PC-9 (cell line): ENCODE data around the gene KIF15. TPM values are rescaled to one million over a fixed set of nuclear protein-coding genes. Genes with fewer than 3 reads are reported as not detected.
"Not testable (repeated sequence)": the region's sequence is repeated elsewhere in the genome, so short reads cannot be mapped to it uniquely, and the experiment has no call there.

Experiments used
- BruUV-seq: library from RNA; stranded (reverse); fragments of 400-500 nt; replicated peaks from 2 replicates; lab custom pipeline; 2021; lab: Mats Ljungman, UMichigan
- CTCF ChIA-PET: fragments of 300-600 bp; sonication (Branson Sonifier 250); formaldehyde crosslinking; loops from one replicate; lab custom pipeline; 2022; ENCODE audit warnings: antibody characterized with exemption; lab: Charles Lee
- POLR2A ChIA-PET: fragments of 300-600 bp; sonication (Branson Sonifier 250); formaldehyde crosslinking; loops from one replicate; lab custom pipeline; 2022; ENCODE audit warnings: antibody characterized with exemption; ENCODE audit not compliant: unreplicated experiment; lab: Charles Lee
- DNase-seq, 2 experiments: peaks; one replicate each; pipeline versions ENCODE4 v3.0.0 to v3.0.0-alpha.2; 2015 to 2022; ENCODE audit warnings: mixed read lengths in 1 of 2
- H2AFZ ChIP-seq: fragments of 200-600 bp; sonication (generic); 2 replicates; pipeline ENCODE4 v1.8.1; 2017; ENCODE audit warnings: antibody characterized with exemption
- H3F3A ChIP-seq: fragments of 200-600 bp; sonication (generic); 2 replicates; pipeline ENCODE4 v1.8.1; 2017; ENCODE audit warnings: antibody characterized with exemption, mild to moderate bottlenecking, low read depth; ENCODE audit not compliant: insufficient read depth
- H3K27ac ChIP-seq: fragments of 200-600 bp; sonication (generic); 2 replicates; pipeline ENCODE4 v1.6.1; 2016; ENCODE audit warnings: mixed run types
- H3K27me3 ChIP-seq: fragments of 200-600 bp; sonication (generic); 2 replicates; pipeline ENCODE4 v1.6.1; 2016; ENCODE audit warnings: low read depth, mixed run types; ENCODE audit not compliant: insufficient read depth
- H3K36me3 ChIP-seq: fragments of 200-600 bp; sonication (generic); 2 replicates; pipeline ENCODE4 v1.6.1; 2016; ENCODE audit warnings: low read depth, mixed run types
- H3K4me1 ChIP-seq: fragments of 200-600 bp; sonication (generic); replicated peaks from 2 replicates; pipeline ENCODE4 v1.6.1; 2016; ENCODE audit warnings: mixed run types; ENCODE audit not compliant: insufficient read depth
- H3K4me2 ChIP-seq: fragments of 200-600 bp; sonication (generic); 2 replicates; pipeline ENCODE4 v1.6.1; 2017; ENCODE audit warnings: mixed run types
- H3K4me3 ChIP-seq: fragments of 200-600 bp; sonication (generic); 2 replicates; pipeline ENCODE4 v1.6.1; 2016; ENCODE audit warnings: mixed run types
- H3K79me2 ChIP-seq: fragments of 200-600 bp; sonication (generic); 2 replicates; pipeline ENCODE4 v1.6.1; 2017; ENCODE audit warnings: low read depth, mixed run types
- H3K9me2 ChIP-seq: fragments of 200-600 bp; sonication (generic); 2 replicates; pipeline ENCODE4 v1.8.1; 2017; ENCODE audit warnings: mild to moderate bottlenecking; ENCODE audit not compliant: insufficient read depth
- H3K9me3 ChIP-seq: fragments of 200-600 bp; sonication (generic); 2 replicates; pipeline ENCODE4 v1.8.1; 2016; ENCODE audit warnings: low read depth; ENCODE audit not compliant: insufficient read depth
- H4K20me1 ChIP-seq: fragments of 200-600 bp; sonication (generic); 2 replicates; pipeline ENCODE4 v1.8.1; 2017; ENCODE audit not compliant: insufficient read depth
- CTCF ChIP-seq: fragments of 200-600 bp; sonication (generic); conservative IDR thresholded peaks from 2 replicates; pipeline ENCODE4 v1.6.1; 2017; ENCODE audit warnings: mixed run types, antibody characterized with exemption, mild to moderate bottlenecking, moderate library complexity
- EZH2 ChIP-seq: fragments of 200-600 bp; sonication (generic); IDR thresholded peaks from 2 replicates; pipeline ENCODE4 v1.8.0; 2017; ENCODE audit warnings: antibody characterized with exemption, low read depth
- intact Hi-C: fragments of 100-400 bp; cut with micrococcal nuclease; formaldehyde crosslinking; loops from one replicate; pipeline ENCODE4 v1.10.0; 2022; ENCODE audit not compliant: unreplicated experiment
- total RNA-seq: library from RNA; stranded (reverse); gene quantifications from 2 replicates; pipeline ENCODE4 v1.2.3, GENCODE V29; 2021

Gene KIF15
- total RNA-seq, 1 experiment from 2014 or later: 25.8 TPM

GRCh38 chr3:44848634-44849033, 87.0 kb downstream of the KIF15 start:
- CTCF ChIA-PET: no interaction called here
- no TSS peak for BruUV-seq

GRCh38 chr3:44856663-44857062, 95.1 kb downstream of the KIF15 start:
- POLR2A ChIA-PET, CTCF ChIA-PET, H3K4me1 ChIP-seq, H3K36me3 ChIP-seq, BruUV-seq, H3K9me2 ChIP-seq, H3K9me3 ChIP-seq, H4K20me1 ChIP-seq, intact Hi-C loops, H3K79me2 ChIP-seq, H2AFZ ChIP-seq, H3K4me2 ChIP-seq, DNase-seq, H3K27ac ChIP-seq, H3K27me3 ChIP-seq, H3K4me3 ChIP-seq: not testable (repeated sequence)
- peaks cover 16% of the 10 kb centered on the region; the same call in 1 of the 2 replicates for H3F3A ChIP-seq

More at GRCh38 chr3:44848634-44849033, 87.0 kb downstream of the KIF15 start:
- H3K27me3 ChIP-seq: no peaks in the 10 kb centered on the region
- no peak overlapping the region for H3K27ac ChIP-seq
- H3K79me2 ChIP-seq: no peaks in the 10 kb centered on the region
- peaks cover 4% of the 10 kb centered on the region; the same call in 1 of the 2 replicates for H3K36me3 ChIP-seq
- H3K9me2 ChIP-seq: no peaks in the 10 kb centered on the region
- no peaks in the 10 kb centered on the region for H4K20me1 ChIP-seq
- POLR2A ChIA-PET: no interaction called here
- H2AFZ ChIP-seq: no peak overlapping the region
- H3K4me3 ChIP-seq: no peak overlapping the region
- no peaks in the 10 kb centered on the region for H3F3A ChIP-seq
- DNase-seq: no peak
- H3K4me2 ChIP-seq: no peak overlapping the region
- intact Hi-C loops: loop anchor here (5.0 kb wide), 1 partner anchor 64 kb away; no protein-coding TSS in a partner anchor
- TF ChIP-seq EZH2 (no peak), CTCF (no peak)
- H3K9me3 ChIP-seq: no peaks in the 10 kb centered on the region
- H3K4me1 ChIP-seq: peaks cover 9% of the 10 kb centered on the region; the same call in 1 of the 2 replicates

DNA sequence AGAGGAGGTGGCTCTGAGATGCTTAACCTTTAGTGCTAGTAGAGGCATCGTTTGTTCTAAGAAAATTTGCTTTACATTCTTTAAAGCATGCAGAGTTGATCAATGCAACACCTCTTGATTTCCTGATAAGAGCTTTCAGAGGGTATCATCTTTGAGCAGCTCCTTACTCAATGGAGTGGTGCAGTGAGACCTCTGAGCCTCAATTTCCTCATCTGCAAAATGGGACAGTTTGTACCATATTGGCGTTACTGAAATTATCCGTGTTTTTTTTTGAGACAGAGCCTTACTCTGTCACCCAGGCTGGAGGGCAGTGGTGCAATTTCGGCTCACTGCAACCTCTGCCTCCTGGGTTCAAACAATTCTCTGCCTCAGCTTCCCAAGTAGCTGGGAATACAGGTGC, 98.5 kb downstream of the KIF15 start:
- Histone ChIP-seq H4K20me1 (no peaks in the 10 kb centered on the region), H3K4me1 (peaks cover 7% of the 10 kb centered on the region), H2AFZ (no peak overlapping the region), H3K27me3 (no peaks in the 10 kb centered on the region), H3K4me3 (no peak overlapping the region), H3K9me3 (no peaks in the 10 kb centered on the region), H3K9me2 (no peaks in the 10 kb centered on the region), H3K79me2 (0 out of 2 replicates have a peak, but pooled peaks cover 6% of the 10 kb centered on the region), H3K4me2 (no peak overlapping the region), H3F3A (peaks cover 16% of the 10 kb centered on the region; the same call in 1 of the 2 replicates), H3K27ac (no peak overlapping the region), H3K36me3 (no peaks in the 10 kb centered on the region)
- ChIA-PET CTCF (interaction anchor here (0.7 kb wide), 1 partner anchor 13 kb away, joined by 3 read pairs; no protein-coding TSS in a partner anchor), POLR2A (no interaction called here)
- intact Hi-C loops: loop anchor here (5.0 kb wide), 1 partner anchor 52 kb away; no protein-coding TSS in a partner anchor
- no peak for TF ChIP-seq CTCF
- no peak for TF ChIP-seq EZH2
- no peak for DNase-seq
- no TSS peak for BruUV-seq
